ENCODE results near the gene HHIPL1.

HHIPL1 gene

GRCh38 chr14:99677231-99678140, 32.6 kb downstream of the HHIPL1 start:
- no peak for DNase-seq

- no peak for DNase-seq
These were observed 33.3 kb downstream of the HHIPL1 start for GRCh38 chr14:99678198-99678597.

GRCh38 chr14:99679111-99679510, 34.2 kb downstream of the HHIPL1 start:
- DNase-seq: no peak

GRCh38 chr14:99679543-99679942, 34.6 kb downstream of the HHIPL1 start:
- no peak for DNase-seq

- no peak for DNase-seq
These were observed 35.1 kb downstream of the HHIPL1 start for GRCh38 chr14:99679996-99680395.

- no peak for DNase-seq
These were observed 36.3 kb downstream of the HHIPL1 start for GRCh38 chr14:99681101-99681831.

- DNase-seq: no peak
These were observed 36.9 kb downstream of the HHIPL1 start for GRCh38 chr14:99681832-99682148.

- DNase-seq: peak; percentile 72
These were observed 38.1 kb downstream of the HHIPL1 start for GRCh38 chr14:99682809-99683618.

GRCh38 chr14:99683619-99684409, 38.9 kb downstream of the HHIPL1 start, which contains the start of gene CYP46A1:
TSS of gene CYP46A1 (plus strand) at chr14:99684298. CDS start at chr14:99684418, 120 bp downstream.
- peak; percentile 99 for DNase-seq

GRCh38 chr14:99684410-99684934, 39.5 kb downstream of the HHIPL1 start:
- DNase-seq: no peak

GRCh38 chr14:99685151-99685591, 40.2 kb downstream of the HHIPL1 start:
- no peak for DNase-seq

GRCh38 chr14:99685596-99685995, 40.7 kb downstream of the HHIPL1 start:
- DNase-seq: no peak

- DNase-seq: no peak
These were observed 41.8 kb downstream of the HHIPL1 start for GRCh38 chr14:99686557-99687283.

GRCh38 chr14:99687284-99688209, 42.6 kb downstream of the HHIPL1 start:
- DNase-seq: peak; percentile 47

- DNase-seq: no peak
These were observed 43.3 kb downstream of the HHIPL1 start for GRCh38 chr14:99688210-99688581.

GRCh38 chr14:99688629-99689028, 43.7 kb downstream of the HHIPL1 start:
- DNase-seq: no peak

- no peak for DNase-seq
These were observed 44.6 kb downstream of the HHIPL1 start for GRCh38 chr14:99689266-99690236.

GRCh38 chr14:99690636-99691035, 45.7 kb downstream of the HHIPL1 start:
- no peak for DNase-seq

Measured in central memory CD4-positive, alpha-beta T cell (primary cell).